A549 (cell line): ENCODE results near the gene ZNF618. TPM values are rescaled to one million over a fixed set of nuclear protein-coding genes. Genes with fewer than 3 reads are reported as not detected.
A peak's percentile ranks its signal among the peaks of the same experiment; 100 is the strongest.

Source experiments
- ATAC-seq, 2 experiments: fragments of 200-7000 bp in 1 of 2; fragments of >200 bp in 1 of 2; cut with Nextera tagmentation in 1 of 2; cut with Tn5 transposase in 1 of 2; 3 replicates each; pipeline versions ENCODE4 v1.8.0 to v1.9.1; 2018 to 2020; ENCODE audit warnings: mild to moderate bottlenecking in 1 of 2, moderate library complexity in 1 of 2
- CTCF ChIA-PET: fragments of 300-600 bp; sonication (Branson Sonifier 250); formaldehyde crosslinking; extraction: SDS; loops from one replicate; lab custom pipeline; 2021; ENCODE audit warnings: antibody characterized with exemption, inconsistent platforms; lab: Yijun Ruan, JAX
- POLR2A ChIA-PET: fragments of 350-600 bp; formaldehyde crosslinking; extraction: SDS; loops from one replicate; lab custom pipeline; 2021; ENCODE audit warnings: antibody characterized with exemption, inconsistent platforms; lab: Yijun Ruan, JAX
- DNase-seq, 2 experiments: peaks; one replicate each; pipeline versions ENCODE4 v3.0.0 to v3.0.0-alpha.2; 2011 to 2016; ENCODE audit warnings: low read depth in 1 of 2, low spot score in 1 of 2
- FAIRE-seq: peaks from 2 replicates; lab custom pipeline; 2011; peaks lifted over from hg19 to GRCh38; lab: Jason Lieb, UNC
- H3K27ac ChIP-seq, 2 experiments: fragments of >200 bp; sonication (Bioruptor Twin); formaldehyde crosslinking; 3 replicates each; pipeline ENCODE4 v1.5.1; 2016 to 2017
- H3K4me1 ChIP-seq: fragments of >200 bp; sonication (Bioruptor Twin); formaldehyde crosslinking; 3 replicates; pipeline ENCODE4 v1.6.1; 2016
- H3K4me2 ChIP-seq: fragments of >200 bp; sonication (Bioruptor Twin); formaldehyde crosslinking; 3 replicates; pipeline ENCODE4 v1.6.1; 2016
- H3K4me3 ChIP-seq: fragments of >200 bp; sonication (Bioruptor Twin); formaldehyde crosslinking; 3 replicates; pipeline ENCODE4 v1.5.1; 2016
- H3K9me3 ChIP-seq: fragments of >200 bp; sonication (Bioruptor Twin); formaldehyde crosslinking; 3 replicates; pipeline ENCODE4 v1.6.1; 2016
- CBX8 ChIP-seq: fragments of 200-600 bp; sonication (generic); IDR thresholded peaks from 2 replicates; pipeline ENCODE4 v1.6.1; 2016
- CHD2 ChIP-seq: fragments of 150-350 bp; IDR thresholded peaks from 2 replicates; pipeline ENCODE4 v1.6.1; 2014; ENCODE audit warnings: low read length; ENCODE audit not compliant: partially characterized antibody
- CHD4 ChIP-seq: fragments of 200-600 bp; sonication (generic); IDR thresholded peaks from 2 replicates; pipeline ENCODE4 v1.6.1; 2016; ENCODE audit warnings: antibody characterized with exemption, mild to moderate bottlenecking, borderline replicate concordance
- ESRRA ChIP-seq: fragments of 150-350 bp; IDR thresholded peaks from 2 replicates; pipeline ENCODE4 v1.6.1; 2014; ENCODE audit warnings: mild to moderate bottlenecking, low read length, borderline replicate concordance
- FOSB ChIP-seq: fragments of 250-450 bp; sonication (Bioruptor Pico); IDR thresholded peaks from 2 replicates; pipeline ENCODE4 v1.5.0; 2020; ENCODE audit warnings: mild to moderate bottlenecking, moderate library complexity
- GATA3 ChIP-seq: IDR thresholded peaks from 2 replicates; pipeline ENCODE4 v1.6.1; 2012; ENCODE audit warnings: borderline replicate concordance
- HDAC2 ChIP-seq: fragments of 200-600 bp; sonication (generic); IDR thresholded peaks from 2 replicates; pipeline ENCODE4 v1.6.1; 2016
- HEYL ChIP-seq: fragments of 250-450 bp; sonication (Bioruptor Pico); IDR thresholded peaks from 2 replicates; pipeline ENCODE4 v1.8.0; 2021; ENCODE audit warnings: mild to moderate bottlenecking, moderate library complexity
- HOXA7 ChIP-seq: fragments of 250-450 bp; sonication (Bioruptor Pico); IDR thresholded peaks from 2 replicates; pipeline ENCODE4 v1.5.0; 2020; ENCODE audit warnings: mild to moderate bottlenecking, moderate library complexity
- JUN ChIP-seq, 2 experiments: fragments of >200 bp; sonication (Bioruptor Twin); formaldehyde crosslinking; IDR thresholded peaks; 2 replicates in 1 of 2; 3 replicates in 1 of 2; pipeline ENCODE4 v1.6.1; 2016 to 2017
- MAFK ChIP-seq: fragments of 450-650 bp; IDR thresholded peaks from 2 replicates; pipeline ENCODE4 v1.6.1; 2014; ENCODE audit not compliant: partially characterized antibody
- NR3C1 ChIP-seq: fragments of >200 bp; sonication (Bioruptor Twin); formaldehyde crosslinking; IDR thresholded peaks from 3 replicates; pipeline ENCODE4 v1.6.1; 2017
- RAD21 ChIP-seq, 2 experiments: fragments of >200 bp in 1 of 2; sonication (Bioruptor Twin) in 1 of 2; formaldehyde crosslinking in 1 of 2; IDR thresholded peaks in 1 of 2; conservative IDR thresholded peaks in 1 of 2; 2 replicates in 1 of 2; 3 replicates in 1 of 2; pipeline ENCODE4 v1.6.1; 2012 to 2018; ENCODE audit warnings: inconsistent platforms in 1 of 2
- RFX5 ChIP-seq: fragments of 450-650 bp; IDR thresholded peaks from 2 replicates; pipeline ENCODE4 v1.7.1; 2014; ENCODE audit warnings: antibody characterized with exemption, mild to moderate bottlenecking, moderate library complexity
- RNF2 ChIP-seq: fragments of 200-600 bp; sonication (generic); IDR thresholded peaks from 2 replicates; pipeline ENCODE4 v1.6.1; 2016; ENCODE audit warnings: low read depth, mild to moderate bottlenecking, antibody characterized with exemption, moderate library complexity, borderline replicate concordance
- TP53 ChIP-seq: fragments of 250-450 bp; sonication (Bioruptor Pico); IDR thresholded peaks from 2 replicates; pipeline ENCODE4 v1.5.0; 2021; ENCODE audit warnings: mild to moderate bottlenecking, moderate library complexity
- ZNF302 ChIP-seq: fragments of 250-450 bp; sonication (Bioruptor Pico); IDR thresholded peaks from 2 replicates; pipeline ENCODE4 v1.9.0; 2021; ENCODE audit warnings: inconsistent platforms, mild to moderate bottlenecking, moderate library complexity
- WGBS: methylation state at CpG from one replicate; pipeline ENCODE4 v1.1.6; 2017; ENCODE audit errors: missing lambda C conversion rate; 5-methylcytosine and 5-hydroxymethylcytosine counted together
- polyA plus RNA-seq, 4 experiments: library from polyadenylated mRNA; depleted of rRNA in 3 of 4; stranded (reverse); fragments of >200 nt; fragmentation: RNase III in 1 of 4; extraction: RNeasy Plus Mini Kit Qiagen cat#74134 plus additional on column Dnase treatment in 1 of 4; gene quantifications; 2 replicates in 3 of 4; 3 replicates in 1 of 4; pipeline ENCODE4 v1.2.3, GENCODE V29; 2011 to 2017
- TF ChIP-seq, protein P1 (sequence below): IDR thresholded peaks from 2 replicates; pipeline ENCODE4 v1.6.1; 2012
- TF ChIP-seq, protein P2 (sequence below): fragments of 250-450 bp; sonication (Bioruptor Pico); IDR thresholded peaks from 2 replicates; pipeline ENCODE4 v1.5.0; 2020; ENCODE audit warnings: low read depth, mild to moderate bottlenecking, moderate library complexity
- TF ChIP-seq, protein P3 (sequence below): fragments of >200 bp; sonication (Bioruptor Twin); formaldehyde crosslinking; IDR thresholded peaks from 3 replicates; pipeline ENCODE4 v1.6.1; 2016

The ZNF618 gene
- polyA plus RNA-seq, 2 of the 4 experiments (the other 2 are of a cell fraction), result 9.0 to 10.0 TPM

DNA sequence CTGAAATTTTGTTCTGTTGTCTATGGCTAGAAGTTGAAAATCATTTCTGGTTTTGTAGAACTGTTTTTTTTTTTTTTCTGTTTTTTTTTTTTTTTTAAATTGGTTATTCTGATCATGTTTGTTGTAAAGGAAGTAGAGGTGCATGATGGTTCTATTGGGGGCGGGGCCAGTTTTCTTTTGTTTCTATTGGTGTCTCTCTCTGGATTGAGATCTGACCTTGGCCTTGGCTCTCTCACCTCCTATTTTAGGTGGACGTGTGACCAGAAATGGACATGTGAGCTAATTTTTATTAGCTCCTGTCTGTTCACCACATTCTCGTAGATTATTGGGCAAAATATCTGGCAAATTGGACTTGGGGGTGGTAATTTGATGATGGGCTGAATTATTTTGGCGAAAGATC is 3.2 kb downstream of the ZNF618 start (continued):
- TF ChIP-seq ZNF302, result no peak

DNA sequence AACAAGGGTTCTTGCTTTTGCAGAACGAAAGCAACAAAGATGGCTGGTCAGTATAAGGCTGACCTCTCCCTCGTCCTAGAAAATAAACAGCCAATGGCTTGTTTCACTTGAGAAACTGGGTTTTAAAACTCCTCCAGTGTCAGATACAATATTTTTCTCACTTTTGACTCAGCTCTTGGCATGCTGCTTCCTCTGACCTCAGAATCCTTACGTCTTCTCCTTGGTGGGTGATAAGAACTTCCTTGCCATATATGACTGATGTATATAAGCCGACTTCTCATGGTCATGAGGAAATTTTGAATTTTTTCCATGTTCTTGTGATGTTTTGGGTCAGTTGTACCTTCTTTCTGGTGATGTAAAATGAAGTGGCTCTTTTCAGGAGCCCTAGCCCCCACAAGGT is 3.8 kb downstream of the ZNF618 start:
- DNase-seq (no peak), ATAC-seq (no peak), FAIRE-seq (no peak)
- WGBS, result 91% methylated on average over 4 of the region's 4 CpGs
- H3K27ac ChIP-seq, result no peak overlapping the region
- H3K9me3 ChIP-seq, result no peaks in the 10 kb centered on the region
- H3K4me1 ChIP-seq, result peaks cover 18% of the 10 kb centered on the region; the same call in 2 of the 3 replicates
- TF ChIP-seq NR3C1 (no peak), GATA3 (no peak), CHD2 (no peak), HOXA7 (CRISPR knock-in tag) (no peak), RAD21 (conservative IDR thresholded peaks at IDR 0.05 in 1 of 2, IDR thresholded peaks at IDR 0.05 in 1 of 2) (no peak), JUN (IDR thresholded peaks at IDR 0.05) (no peak), HDAC2 (no peak), CHD4 (no peak), RFX5 (no peak), HEYL (CRISPR knock-in tag) (no peak), CBX8 (no peak)
- TF ChIP-seq, protein P1, sequence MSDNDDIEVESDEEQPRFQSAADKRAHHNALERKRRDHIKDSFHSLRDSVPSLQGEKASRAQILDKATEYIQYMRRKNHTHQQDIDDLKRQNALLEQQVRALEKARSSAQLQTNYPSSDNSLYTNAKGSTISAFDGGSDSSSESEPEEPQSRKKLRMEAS, result no peak
- CTCF ChIA-PET, result interaction anchor here (0.7 to 1.5 kb wide), 4 partner anchors 24 to 432 kb away, joined by 3 to 4 read pairs (median 4); no protein-coding TSS in a partner anchor
- POLR2A ChIA-PET, result no interaction called here
- H3K4me3 ChIP-seq, result no peak overlapping the region
- no peak overlapping the region for H3K4me2 ChIP-seq

DNA sequence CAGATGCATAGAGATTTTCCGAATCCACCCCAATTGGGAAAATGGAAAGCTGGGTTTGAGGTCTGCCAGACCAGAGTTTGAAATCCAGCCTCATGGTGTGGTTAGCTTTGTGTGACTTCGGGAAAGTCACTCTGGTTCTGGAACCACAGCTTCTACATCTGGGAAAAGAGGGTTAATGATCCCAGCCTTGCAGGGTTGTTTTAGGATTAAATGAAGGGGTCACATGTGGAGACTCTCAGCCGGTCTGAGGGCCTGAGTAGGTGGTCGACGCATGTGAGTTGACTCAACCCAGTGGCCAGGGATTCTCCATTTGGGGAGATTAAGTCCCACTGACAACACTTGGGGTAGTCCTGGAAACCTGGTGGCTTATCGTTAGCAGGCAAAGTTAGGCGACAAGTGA is 6.1 kb downstream of the ZNF618 start:
- H3K4me1 ChIP-seq, result peaks cover 20% of the 10 kb centered on the region; the same call in 2 of the 3 replicates
- ATAC-seq, result no peak
- ChIA-PET POLR2A (no interaction called here), CTCF (interaction anchor here (1.1 kb wide), 2 partner anchors 9 to 75 kb away, joined by 4 to 5 read pairs; no protein-coding TSS in a partner anchor)
- WGBS, result 92% methylated on average over 7 of the region's 7 CpGs
- FAIRE-seq, result no peak
- no peak for DNase-seq
- TF ChIP-seq RAD21 (conservative IDR thresholded peaks at IDR 0.05 in 1 of 2, IDR thresholded peaks at IDR 0.05 in 1 of 2) (no peak), ESRRA (no peak), FOSB (CRISPR knock-in tag) (no peak), MAFK (no peak)
- H3K4me2 ChIP-seq, result no peak overlapping the region
- H3K9me3 ChIP-seq, result no peaks in the 10 kb centered on the region
- H3K4me3 ChIP-seq, result no peak overlapping the region
- H3K27ac ChIP-seq, result no peak overlapping the region

DNA sequence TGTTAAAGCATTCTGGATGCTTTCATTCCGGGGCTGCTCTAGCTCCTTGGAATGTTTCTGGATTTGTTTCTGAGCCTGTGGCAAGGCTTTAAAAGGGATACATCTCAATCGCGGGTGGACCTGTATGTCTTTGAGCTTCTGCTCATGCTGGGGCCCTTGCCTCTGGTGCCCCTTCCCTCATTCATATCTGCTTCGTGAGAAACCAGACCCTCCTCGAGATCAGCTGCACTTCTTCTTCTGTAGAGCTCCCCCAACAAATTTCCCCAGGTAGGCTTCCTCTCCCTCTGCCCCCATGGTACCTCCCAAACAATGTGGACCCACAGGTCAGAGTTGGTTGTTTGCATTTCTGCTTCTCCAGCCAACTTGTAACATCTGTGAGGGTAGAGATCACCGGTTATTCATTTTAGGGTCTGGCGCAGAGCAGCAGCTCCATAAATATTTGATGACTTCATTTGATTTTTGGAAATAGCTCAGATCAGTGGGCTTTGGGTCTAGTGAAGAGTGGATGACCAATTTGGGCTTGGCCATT is 6.6 kb downstream of the ZNF618 start:
- H3K27ac ChIP-seq, result no peak overlapping the region
- POLR2A ChIA-PET, result no interaction called here
- H3K4me1 ChIP-seq, result peaks cover 17% of the 10 kb centered on the region; the same call in 2 of the 3 replicates
- no peak for ATAC-seq
- CTCF ChIA-PET, result interaction anchor here (1.1 kb wide), 1 partner anchor 75 kb away, joined by 4 read pairs; no protein-coding TSS in a partner anchor
- no peaks in the 10 kb centered on the region for H3K9me3 ChIP-seq
- H3K4me2 ChIP-seq, result no peak overlapping the region
- no peak for DNase-seq
- TF ChIP-seq TP53 (CRISPR knock-in tag) (no peak), CHD2 (no peak)
- no peak overlapping the region for H3K4me3 ChIP-seq
- whole genome bisulfite sequencing, result 87% methylated on average over 7 of the region's 7 CpGs
- no peak for FAIRE-seq

DNA sequence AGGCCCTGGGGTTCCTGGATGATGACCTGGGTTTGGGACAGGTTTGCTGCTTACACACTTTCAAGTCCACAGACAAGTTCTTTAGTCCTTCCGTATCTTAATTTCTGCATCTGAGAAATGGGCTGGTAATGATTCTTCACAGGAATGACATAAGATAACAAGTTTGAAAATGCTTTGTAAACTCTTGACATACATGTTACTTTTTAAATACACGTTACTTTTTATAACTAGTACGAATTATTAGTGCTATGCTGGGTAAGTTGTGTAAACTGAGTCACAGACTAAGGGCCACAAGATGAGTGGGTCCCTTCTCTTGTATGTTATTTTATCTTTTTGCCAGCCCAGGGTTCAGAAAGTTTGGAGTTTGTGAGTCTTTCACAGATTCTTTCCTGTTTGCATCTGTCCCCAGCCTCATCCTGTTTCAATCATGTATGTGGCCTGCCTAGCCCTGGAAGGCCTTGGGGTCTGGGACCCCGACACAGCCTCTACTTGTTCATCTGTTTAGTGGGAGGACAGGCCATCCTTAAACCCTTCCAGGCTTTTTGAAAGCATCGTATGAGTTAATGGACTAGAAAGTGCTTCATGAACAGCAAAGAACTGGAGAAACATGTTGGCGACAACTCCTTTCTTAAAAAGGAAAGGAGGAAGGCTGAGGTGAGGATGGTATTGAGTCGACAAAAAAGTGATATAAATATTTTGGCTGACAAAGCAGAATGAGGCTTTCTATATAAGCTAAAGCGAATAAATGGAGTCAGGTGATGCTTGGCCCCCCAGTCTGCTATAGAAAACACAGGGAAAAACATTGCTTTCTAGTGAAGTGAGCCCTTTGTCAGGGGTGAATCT is 9.3 kb downstream of the ZNF618 start:
- H3K4me3 ChIP-seq, result no peak overlapping the region
- POLR2A ChIA-PET, result no interaction called here
- TF ChIP-seq RNF2, result no peak
- no peak for TF ChIP-seq HDAC2
- no peak for TF ChIP-seq CHD2
- TF ChIP-seq MAFK, result peak; percentile 32
- TF ChIP-seq, protein P2, sequence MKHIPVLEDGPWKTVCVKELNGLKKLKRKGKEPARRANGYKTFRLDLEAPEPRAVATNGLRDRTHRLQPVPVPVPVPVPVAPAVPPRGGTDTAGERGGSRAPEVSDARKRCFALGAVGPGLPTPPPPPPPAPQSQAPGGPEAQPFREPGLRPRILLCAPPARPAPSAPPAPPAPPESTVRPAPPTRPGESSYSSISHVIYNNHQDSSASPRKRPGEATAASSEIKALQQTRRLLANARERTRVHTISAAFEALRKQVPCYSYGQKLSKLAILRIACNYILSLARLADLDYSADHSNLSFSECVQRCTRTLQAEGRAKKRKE (CRISPR knock-in tag), result no peak
- TF ChIP-seq, protein P3, sequence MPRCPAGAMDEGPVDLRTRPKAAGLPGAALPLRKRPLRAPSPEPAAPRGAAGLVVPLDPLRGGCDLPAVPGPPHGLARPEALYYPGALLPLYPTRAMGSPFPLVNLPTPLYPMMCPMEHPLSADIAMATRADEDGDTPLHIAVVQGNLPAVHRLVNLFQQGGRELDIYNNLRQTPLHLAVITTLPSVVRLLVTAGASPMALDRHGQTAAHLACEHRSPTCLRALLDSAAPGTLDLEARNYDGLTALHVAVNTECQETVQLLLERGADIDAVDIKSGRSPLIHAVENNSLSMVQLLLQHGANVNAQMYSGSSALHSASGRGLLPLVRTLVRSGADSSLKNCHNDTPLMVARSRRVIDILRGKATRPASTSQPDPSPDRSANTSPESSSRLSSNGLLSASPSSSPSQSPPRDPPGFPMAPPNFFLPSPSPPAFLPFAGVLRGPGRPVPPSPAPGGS, result no peak
- TF ChIP-seq, all 56 proteins: peak for 1
- peaks cover 6% of the 10 kb centered on the region; the same call in 2 of the 3 replicates for H3K4me1 ChIP-seq
- no peak for DNase-seq
- peaks cover 10% of the 10 kb centered on the region; the same call in 1 of the 3 replicates for H3K9me3 ChIP-seq
- CTCF ChIA-PET, result interaction anchor here (1.0 kb wide), 1 partner anchor 79 kb away, joined by 3 read pairs; no protein-coding TSS in a partner anchor
- FAIRE-seq, result no peak
- WGBS, result 92% methylated on average over 8 of the region's 8 CpGs
- no peak overlapping the region for H3K27ac ChIP-seq
- ATAC-seq, result no peak
- no peak overlapping the region for H3K4me2 ChIP-seq
